HG02885 (cell line): ENCODE results near the gene ENDOU.
"Not testable (repeated sequence)": the region's sequence is repeated elsewhere in the genome, so short reads cannot be mapped to it uniquely, and the experiment has no call there.

ENCODE experiments used
- ATAC-seq: cut with Tn5 transposase; IDR thresholded peaks from one replicate; pipeline ENCODE4 v1.9.1; 2021; ENCODE audit warnings: mild to moderate bottlenecking; ENCODE audit not compliant: unreplicated experiment, poor library complexity

ENDOU gene

DNA sequence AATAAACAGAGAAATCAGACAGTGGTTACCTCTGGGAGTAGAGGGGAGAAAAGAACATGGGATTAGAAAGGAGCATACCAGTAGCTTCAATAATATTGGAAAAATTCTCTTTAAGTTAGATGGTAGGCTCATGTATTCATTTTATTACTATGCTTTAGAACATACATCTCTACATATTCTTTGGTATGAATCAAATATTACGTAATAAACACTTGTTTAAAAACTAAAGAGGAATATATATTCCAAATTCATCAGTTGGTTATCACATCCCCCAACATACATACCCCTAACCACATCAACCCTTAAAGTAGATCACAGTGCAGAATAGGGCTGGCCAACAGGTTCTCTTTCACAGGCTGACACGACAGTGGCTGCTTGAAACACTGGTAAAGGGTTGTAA, 25.0 kb downstream of the ENDOU start:
- ATAC-seq = no peak

GRCh38 chr12:47698631-47699030, 26.7 kb downstream of the ENDOU start:
- ATAC-seq = no peak

GRCh38 chr12:47698055-47698454, 27.2 kb downstream of the ENDOU start:
- ATAC-seq = peak; percentile 44

DNA sequence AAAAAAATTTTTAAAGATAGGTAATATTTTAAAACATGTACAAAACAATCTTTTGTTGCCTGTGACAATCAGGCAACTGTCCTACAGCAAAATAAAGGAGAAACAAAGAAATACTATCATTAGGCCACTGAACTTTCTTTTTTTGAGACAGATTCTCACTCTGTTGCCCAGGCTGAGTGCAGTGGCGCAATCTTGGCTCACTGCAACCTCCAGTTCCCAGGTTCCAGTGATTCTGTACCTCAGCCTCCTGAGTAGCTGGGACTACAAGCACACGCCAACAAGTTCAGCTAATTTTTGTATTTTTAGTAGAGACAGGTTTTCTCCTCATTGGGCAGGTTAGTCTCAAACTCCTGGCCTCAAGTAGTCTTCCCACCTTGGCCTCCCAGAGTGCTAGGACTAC, 36.1 kb downstream of the ENDOU start:
- ATAC-seq = no peak

- ATAC-seq = no peak
Measured at GRCh38 chr12:47687636-47688035, 37.7 kb downstream of the ENDOU start.

DNA sequence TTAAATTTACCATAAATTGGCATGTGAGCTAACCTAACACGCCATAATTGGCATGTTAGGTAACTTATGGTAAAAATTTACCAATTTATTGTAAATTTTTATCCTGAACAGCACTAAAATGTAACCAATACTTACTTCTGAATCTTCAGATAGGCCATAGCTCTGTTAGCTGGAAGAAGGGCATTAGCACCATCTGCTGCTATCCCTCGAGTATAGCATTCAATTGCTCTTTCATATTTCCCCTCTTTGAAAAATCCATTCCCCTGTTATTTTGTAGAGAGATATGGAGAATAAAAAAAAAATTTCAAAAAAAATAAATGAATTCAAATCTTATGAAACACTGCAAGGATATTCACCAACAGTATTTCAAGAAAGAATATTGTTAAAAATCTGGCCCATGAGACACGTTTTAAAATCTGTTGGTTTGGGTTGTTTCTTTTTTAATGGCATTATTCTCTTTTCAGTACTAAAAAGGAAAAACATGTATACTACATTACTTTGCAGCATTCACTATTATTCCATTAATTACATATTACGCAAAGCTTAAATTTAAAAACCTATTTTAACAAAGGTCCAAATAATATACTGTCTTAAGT, 38.5 kb downstream of the ENDOU start:
- ATAC-seq = no peak

- no peak for ATAC-seq
Measured at GRCh38 chr12:47679785-47680184, 45.5 kb downstream of the ENDOU start.

GRCh38 chr12:47672068-47672467, 53.2 kb downstream of the ENDOU start:
- no peak for ATAC-seq

- ATAC-seq = not testable (repeated sequence)
Measured at GRCh38 chr12:47667935-47668334, 57.4 kb downstream of the ENDOU start.
